Stimulated activated CD8-positive, alpha-beta memory T cell treated with anti-CD3 and anti-CD28 coated beads, Interleukin-12 subunit alpha, Interleukin-12 subunit beta, amount 100 ng/mL, for 4 hours (primary cell): ENCODE measurements around the gene GMDS.
"Not testable (repeated sequence)": the region's sequence is repeated elsewhere in the genome, so short reads cannot be mapped to it uniquely, and the experiment has no call there.

Source experiments
- DNase-seq: peaks from one replicate; pipeline ENCODE4 v3.0.0-alpha.2; 2020; ENCODE audit warnings: low read depth

The GMDS gene

DNA sequence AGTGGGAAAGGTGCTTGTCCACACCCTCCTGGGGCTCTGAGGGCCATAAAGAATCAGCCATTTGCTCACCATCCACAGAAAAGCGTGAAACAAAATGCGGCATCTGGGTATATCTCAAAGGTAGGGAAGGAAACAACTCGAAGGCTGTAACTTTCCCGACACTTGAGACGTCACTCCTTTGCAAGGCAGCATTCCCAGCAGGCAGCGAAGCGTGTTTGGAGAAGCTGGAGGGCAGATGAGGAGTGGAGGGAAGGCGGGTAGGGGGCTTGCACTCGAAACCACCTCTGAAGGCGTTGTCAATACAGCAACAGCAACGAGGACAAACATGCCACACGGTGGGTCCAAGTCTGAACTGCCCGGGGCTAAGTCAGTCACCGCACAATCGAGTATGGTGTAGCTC, 537.3 kb downstream of the GMDS start:
- no peak for DNase-seq

DNA sequence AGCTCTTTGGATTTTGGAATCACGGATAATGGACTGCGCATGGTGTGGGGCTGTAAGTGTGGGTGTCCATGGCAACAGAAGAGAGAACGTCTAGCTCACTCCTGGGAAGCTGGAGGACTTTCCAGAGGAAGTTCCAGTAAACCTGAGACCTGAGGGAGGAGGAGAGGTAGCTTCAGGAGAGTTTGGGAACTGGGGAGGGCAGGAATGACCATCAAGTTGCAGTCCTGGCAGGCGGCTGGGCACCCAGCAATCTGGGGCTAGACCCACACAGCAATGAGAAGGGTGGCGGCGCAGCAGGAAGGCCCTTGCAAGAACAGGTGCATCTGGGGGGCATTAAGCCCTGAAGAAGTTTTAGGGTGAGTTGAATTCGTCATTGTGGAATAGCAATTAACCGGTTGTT, 539.8 kb downstream of the GMDS start:
- no peak for DNase-seq

DNA sequence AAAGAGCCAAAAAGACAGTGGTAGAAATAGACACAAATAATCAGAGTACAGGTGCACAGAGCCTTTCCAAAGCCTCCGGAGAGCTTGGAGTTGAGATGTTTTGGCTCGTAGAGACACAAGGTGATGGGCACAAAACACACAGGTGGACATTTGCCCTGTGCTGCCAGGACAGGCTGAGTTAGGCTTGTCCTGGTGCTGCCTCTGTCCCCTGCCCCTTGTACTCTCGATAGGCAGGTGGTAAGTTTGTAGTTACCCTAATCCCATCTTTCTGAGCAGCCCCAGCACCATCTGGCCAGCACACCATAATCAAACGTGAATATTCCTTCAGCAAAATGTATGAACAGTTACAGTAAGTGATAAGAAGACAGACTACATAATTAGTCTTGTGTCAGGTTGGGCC, 540.2 kb downstream of the GMDS start:
- no peak for DNase-seq

DNA sequence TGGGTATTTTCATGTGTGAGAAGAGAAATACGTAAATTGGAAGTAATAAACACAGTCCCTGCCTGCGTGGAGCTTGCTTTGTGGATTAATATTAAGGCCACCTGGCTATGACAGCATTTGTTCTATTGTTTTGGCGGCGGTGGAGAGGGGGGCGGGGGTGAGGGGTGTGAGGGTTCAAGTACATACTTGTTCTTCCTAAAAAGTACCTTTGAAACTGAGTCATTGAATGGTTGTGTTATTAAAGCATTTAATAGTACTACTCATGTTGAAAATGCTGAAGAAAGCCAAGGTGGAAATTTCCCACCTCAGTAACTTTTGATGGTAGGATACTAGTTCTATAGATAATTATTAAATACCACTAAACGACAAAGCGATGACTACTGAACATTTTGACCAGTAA, 540.7 kb downstream of the GMDS start:
- no peak for DNase-seq

- DNase-seq: no peak
Measured at GRCh38 chr6:1703923-1704322, 541.5 kb downstream of the GMDS start.

DNA sequence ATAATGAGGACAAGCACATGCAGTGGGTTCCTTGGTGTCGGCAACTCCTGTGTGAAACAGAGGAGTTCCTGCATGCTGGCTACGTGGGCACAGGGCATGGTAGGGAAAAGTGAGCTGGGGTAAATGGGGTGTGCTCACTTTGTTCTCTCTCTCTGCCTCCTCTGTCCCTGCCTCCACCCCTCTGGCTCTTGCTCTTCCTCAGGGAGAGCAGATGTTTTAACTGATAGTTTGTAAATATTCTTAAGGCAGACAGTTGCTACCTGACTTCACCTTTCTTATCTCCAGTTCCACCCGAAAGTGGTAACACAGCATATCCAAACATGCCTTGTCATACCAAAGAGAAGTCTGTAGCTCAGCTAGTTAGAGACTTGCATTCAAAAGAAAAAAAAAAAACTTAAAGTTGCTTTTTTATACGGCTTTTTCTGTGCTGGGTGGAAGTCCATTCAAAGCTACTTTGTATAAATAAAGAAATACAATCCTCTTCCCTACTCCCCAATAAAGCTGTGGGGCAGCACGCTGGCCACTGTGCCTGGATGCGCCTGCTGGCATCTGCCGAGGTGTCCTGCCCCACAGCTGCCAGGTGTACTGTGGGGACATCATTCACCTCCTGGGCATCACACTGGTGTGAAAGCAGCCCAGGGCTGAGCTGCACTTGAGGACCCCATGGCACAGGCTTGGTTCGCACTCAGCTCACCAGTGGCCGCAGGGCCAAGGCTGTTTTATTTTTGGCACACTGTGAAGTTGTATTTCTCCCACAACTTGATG, 542.1 kb downstream of the GMDS start:
- no peak for DNase-seq

GRCh38 chr6:1702580-1703051, 542.8 kb downstream of the GMDS start:
- no peak for DNase-seq

GRCh38 chr6:1701668-1702353, 543.6 kb downstream of the GMDS start:
- DNase-seq: no peak

DNA sequence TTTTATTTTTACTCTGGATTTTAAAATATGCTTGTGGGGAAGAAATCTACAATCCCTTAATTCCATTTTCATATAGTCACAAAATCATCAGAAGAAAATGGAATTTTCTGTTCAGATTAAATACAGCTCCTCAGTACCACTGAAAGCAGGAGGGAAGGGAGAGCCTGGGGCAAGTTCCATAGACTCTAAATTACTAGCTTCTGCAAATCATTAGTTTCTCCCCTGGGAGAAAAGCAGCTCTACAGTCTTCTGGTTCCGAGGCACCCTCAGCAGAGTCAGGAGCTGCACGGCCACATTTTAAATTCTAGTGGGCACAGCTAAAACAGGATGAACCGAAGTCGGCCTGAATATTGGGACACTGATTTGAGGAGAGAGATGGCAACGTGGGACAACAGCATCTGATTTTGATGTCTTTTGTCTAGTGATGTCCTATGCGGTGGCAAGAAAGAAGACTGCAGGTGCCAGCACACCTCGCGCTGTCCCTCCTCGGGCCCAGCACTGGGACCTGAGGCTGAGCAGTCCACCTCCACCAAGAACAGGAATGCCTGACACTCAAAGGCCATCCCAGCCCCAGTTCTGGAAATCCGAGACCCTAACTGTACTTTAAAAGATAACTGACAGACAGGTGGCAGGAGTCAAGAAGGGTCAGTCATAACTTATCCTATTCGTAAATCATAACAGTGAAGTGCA, 545.0 kb downstream of the GMDS start:
- DNase-seq: no peak

GRCh38 chr6:1698527-1698926, 546.9 kb downstream of the GMDS start:
- no peak for DNase-seq

DNA sequence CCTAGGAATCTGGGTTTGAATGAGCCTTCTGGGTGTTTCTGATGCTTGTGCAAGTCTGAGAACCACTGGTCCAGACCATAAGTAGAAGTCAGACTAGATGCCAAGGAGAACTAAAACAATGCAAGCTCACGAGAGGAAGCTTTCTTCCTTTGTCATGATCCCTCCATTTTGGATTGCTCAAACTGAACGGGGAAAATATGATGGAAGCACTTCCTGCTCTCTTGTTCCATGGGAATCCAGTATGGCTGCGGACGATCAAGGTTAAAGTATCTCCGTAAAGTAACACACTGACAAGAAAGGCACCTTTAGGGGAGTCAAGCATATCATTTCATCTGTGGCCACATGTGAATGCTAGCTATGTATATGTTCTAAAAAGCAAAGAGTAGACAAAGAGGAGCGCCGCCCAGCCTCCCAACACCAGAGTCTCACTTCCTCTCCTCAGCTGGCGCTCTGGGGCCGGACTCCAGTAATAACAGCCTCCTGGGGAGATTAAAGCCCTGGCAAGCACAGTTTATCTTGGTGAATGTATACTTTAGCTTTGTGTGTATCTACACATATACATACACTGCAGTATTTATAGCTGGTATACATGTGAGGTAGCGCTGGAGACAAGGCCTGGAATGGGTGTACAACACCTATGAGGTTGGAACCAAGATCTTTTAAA, 547.6 kb downstream of the GMDS start:
- DNase-seq: no peak

- DNase-seq: no peak
Measured at GRCh38 chr6:1696463-1696850, 548.9 kb downstream of the GMDS start.

GRCh38 chr6:1695546-1696462, 549.6 kb downstream of the GMDS start:
- no peak for DNase-seq

DNA sequence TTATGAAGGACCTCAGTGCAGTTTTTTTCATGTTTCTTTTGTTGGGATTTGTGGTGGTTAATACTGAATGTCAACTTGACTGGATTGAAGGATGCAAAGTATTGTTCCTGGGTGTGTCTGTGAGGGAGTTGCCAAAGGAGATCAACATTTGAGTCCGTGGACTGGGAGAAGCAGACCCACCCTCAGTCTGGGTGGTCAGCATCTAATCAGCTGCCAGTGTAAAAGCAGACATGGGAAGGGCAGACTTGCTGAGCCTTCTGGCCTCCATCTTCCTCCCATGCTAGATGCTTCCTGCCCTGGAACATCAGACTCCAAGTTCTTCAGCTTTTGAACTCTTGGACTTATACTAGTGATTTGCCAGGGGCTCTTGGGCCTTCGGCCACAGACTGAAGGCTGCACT, 553.6 kb downstream of the GMDS start:
- DNase-seq: not testable (repeated sequence)

- DNase-seq: not testable (repeated sequence)
Measured at GRCh38 chr6:1690656-1691055, 554.7 kb downstream of the GMDS start.

DNA sequence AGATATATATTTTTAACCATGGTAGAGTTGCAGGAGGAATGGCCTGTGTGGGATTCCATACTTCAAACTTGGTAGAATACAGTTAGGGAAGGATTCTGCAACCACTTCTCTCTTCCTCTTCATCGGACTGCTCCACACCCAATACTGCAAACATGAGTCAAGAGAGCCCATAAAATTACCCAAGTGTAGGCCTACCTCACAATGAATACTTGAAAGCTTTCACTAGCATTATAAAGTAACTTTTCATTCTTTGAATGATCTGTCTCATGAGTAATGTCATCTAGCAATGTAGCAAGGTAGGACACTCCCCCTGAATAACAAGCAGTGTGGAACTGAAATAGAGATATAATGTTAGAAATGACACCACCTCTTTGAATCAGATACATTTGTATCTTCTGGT, 556.3 kb downstream of the GMDS start:
- DNase-seq: no peak

DNA sequence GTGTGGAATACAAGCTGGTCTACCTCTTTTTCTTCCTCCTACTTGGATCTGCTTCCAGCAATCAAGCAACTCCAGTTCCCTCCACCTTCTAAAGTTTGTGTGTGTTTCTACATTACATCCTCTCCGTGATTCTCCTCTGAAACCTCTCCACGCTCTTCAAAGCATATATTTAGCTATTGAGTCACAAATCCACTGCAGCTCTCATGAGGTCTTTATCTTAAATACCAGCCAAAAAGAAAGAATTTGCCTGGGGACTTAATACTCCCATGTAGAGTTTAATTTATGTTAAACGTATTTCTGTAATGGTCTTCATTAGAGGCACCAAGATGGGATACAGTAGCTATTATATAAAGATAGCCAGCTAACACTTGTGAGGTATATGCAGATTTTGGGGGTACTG, 557.0 kb downstream of the GMDS start:
- DNase-seq: no peak

DNA sequence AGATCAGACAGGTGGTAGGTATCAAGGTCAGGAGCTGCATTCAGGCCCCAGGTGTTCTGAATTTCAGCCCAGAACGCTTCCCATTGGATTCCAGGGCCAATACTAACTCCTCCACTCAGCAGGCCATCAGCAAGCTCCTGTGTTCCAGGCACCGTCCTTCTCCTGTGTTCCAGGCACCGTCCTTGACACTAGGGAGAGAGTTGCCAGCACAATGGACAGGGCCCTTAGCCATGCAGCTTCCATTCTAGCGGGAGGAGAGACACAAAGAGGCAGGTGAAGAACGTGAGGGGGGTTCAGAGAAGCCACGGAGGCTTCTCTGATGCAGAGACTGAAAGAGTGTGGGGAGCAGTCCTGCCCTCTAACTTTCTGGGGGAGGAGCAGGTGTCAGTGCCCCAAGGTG, 558.0 kb downstream of the GMDS start:
- DNase-seq: no peak

- DNase-seq: no peak
Measured at GRCh38 chr6:1686117-1687098, 559.0 kb downstream of the GMDS start.

DNA sequence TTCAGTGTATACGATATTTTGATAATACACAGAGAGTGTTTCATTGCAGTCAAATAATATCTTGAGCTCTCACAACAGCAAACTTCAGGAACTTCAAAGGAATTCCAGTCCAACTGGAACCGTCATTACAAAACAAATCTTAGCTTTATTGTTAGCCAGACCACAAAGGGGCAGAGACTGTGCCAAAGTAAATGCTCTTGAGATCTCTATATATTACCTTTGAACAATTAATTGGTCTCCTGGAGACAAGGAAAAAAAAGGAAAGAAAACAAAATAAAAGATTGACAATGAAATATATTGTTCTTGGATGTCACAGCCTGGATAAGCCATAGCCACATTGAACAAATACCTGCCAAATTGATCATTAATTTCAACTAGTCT, 565.7 kb downstream of the GMDS start:
- no peak for DNase-seq
